BLaER1 treated with 17β-estradiol and CSF1 and Interleukin-3, amounts not matched to agents 10 nM and 100 nM (cell line): ENCODE data around the gene NR2F2.

Experiments used
- H3K27ac ChIP-seq, 11 experiments: shearing (Covaris generic); formaldehyde crosslinking; 2 replicates each; pipeline ENCODE4 v1.8.1; 2022
- H3K27me3 ChIP-seq, 11 experiments: shearing (Covaris generic); formaldehyde crosslinking; 2 replicates each; pipeline ENCODE4 v1.8.1; 2022
- H3K36me3 ChIP-seq, 11 experiments: shearing (Covaris generic); formaldehyde crosslinking; 2 replicates each; pipeline ENCODE4 v1.8.1; 2022
- H3K4me1 ChIP-seq, 10 experiments: shearing (Covaris generic); formaldehyde crosslinking; 2 replicates each; pipeline ENCODE4 v1.8.1; 2022
- H3K4me2 ChIP-seq, 11 experiments: shearing (Covaris generic); formaldehyde crosslinking; 2 replicates each; pipeline ENCODE4 v1.8.1; 2022
- H3K4me3 ChIP-seq, 10 experiments: shearing (Covaris generic); formaldehyde crosslinking; 2 replicates each; pipeline ENCODE4 v1.8.1; 2022
- H3K9ac ChIP-seq, 11 experiments: shearing (Covaris generic); formaldehyde crosslinking; 2 replicates each; pipeline ENCODE4 v1.8.1; 2022
- H3K9me3 ChIP-seq, 11 experiments: shearing (Covaris generic); formaldehyde crosslinking; replicated peaks in 1 of 11; 2 replicates each; pipeline ENCODE4 v1.8.1; 2022
- H4K20me1 ChIP-seq, 11 experiments: shearing (Covaris generic); formaldehyde crosslinking; 2 replicates each; pipeline ENCODE4 v1.8.1; 2022
- Cebpa-rat ChIP-seq, 11 experiments: shearing (Covaris generic); IDR thresholded peaks; 2 replicates each; pipeline ENCODE4 v1.8.1; 2022

The NR2F2 gene

GRCh38 chr15:96312641-96313335 is 17.7 kb upstream of the NR2F2 start:
- Histone ChIP-seq H3K4me3 (no peak overlapping the region), H3K9ac (no peak overlapping the region), H4K20me1 (peaks cover 0 to 6% (median 0%) of the 10 kb centered on the region in 11 experiments; a peak in 1 of 22 replicates), H3K36me3 (no peaks in the 10 kb centered on the region), H3K4me2 (no peak overlapping the region), H3K27ac (no peak overlapping the region), H3K27me3 (peaks cover 23 to 45% (median 26%) of the 10 kb centered on the region in 11 experiments), H3K9me3 (no peaks in the 10 kb centered on the region), H3K4me1 (no peaks in the 10 kb centered on the region)
- TF ChIP-seq Cebpa-rat (IDR thresholded peaks at IDR 0.05), result no peak

GRCh38 chr15:96314518-96314917 is 16.0 kb upstream of the NR2F2 start:
- no peak overlapping the region for H3K27ac ChIP-seq
- no peak overlapping the region for H3K9ac ChIP-seq
- TF ChIP-seq Cebpa-rat (IDR thresholded peaks at IDR 0.05), result no peak
- H3K4me3 ChIP-seq, result no peak overlapping the region
- H3K4me2 ChIP-seq, result no peak overlapping the region
- peaks cover 39 to 62% (median 43%) of the 10 kb centered on the region in 11 experiments for H3K27me3 ChIP-seq
- no peaks in the 10 kb centered on the region for H3K36me3 ChIP-seq
- H4K20me1 ChIP-seq, result peaks cover 0 to 10% (median 0%) of the 10 kb centered on the region in 11 experiments; a peak in 1 of 22 replicates
- H3K9me3 ChIP-seq, result no peaks in the 10 kb centered on the region
- no peaks in the 10 kb centered on the region for H3K4me1 ChIP-seq

- Histone ChIP-seq H3K4me3 (no peak overlapping the region), H3K27ac (no peak overlapping the region), H3K27me3 (peaks cover 43 to 67% (median 48%) of the 10 kb centered on the region in 11 experiments), H3K36me3 (no peaks in the 10 kb centered on the region), H3K4me2 (no peak overlapping the region), H3K4me1 (no peaks in the 10 kb centered on the region), H3K9ac (no peak overlapping the region), H4K20me1 (peaks cover 0 to 13% (median 0%) of the 10 kb centered on the region in 11 experiments; a peak in 1 of 22 replicates), H3K9me3 (no peaks in the 10 kb centered on the region)
- no peak for TF ChIP-seq Cebpa-rat (IDR thresholded peaks at IDR 0.05)
Measured at GRCh38 chr15:96314963-96315362, 15.5 kb upstream of the NR2F2 start.

- Histone ChIP-seq H3K4me3 (no peak overlapping the region), H3K4me2 (no peak overlapping the region), H3K27ac (no peak overlapping the region), H3K9ac (no peak overlapping the region), H3K27me3 (peaks cover 64 to 88% (median 69%) of the 10 kb centered on the region in 11 experiments), H4K20me1 (peaks cover 0 to 26% (median 9%) of the 10 kb centered on the region in 11 experiments; a peak in 10 of 22 replicates), H3K4me1 (no peaks in the 10 kb centered on the region), H3K36me3 (no peaks in the 10 kb centered on the region), H3K9me3 (peaks cover 7 to 15% (median 9%) of the 10 kb centered on the region in 11 experiments; a peak in 21 of 22 replicates)
- TF ChIP-seq Cebpa-rat (IDR thresholded peaks at IDR 0.05), result no peak
Measured at GRCh38 chr15:96316953-96317629, 13.4 kb upstream of the NR2F2 start.

- Histone ChIP-seq H3K4me3 (no peak overlapping the region), H3K27me3 (peaks cover 92 to 100% (median 99%) of the 10 kb centered on the region in 11 experiments)
- no peak for TF ChIP-seq Cebpa-rat (IDR thresholded peaks at IDR 0.05)
Measured at GRCh38 chr15:96320107-96320506, 10.4 kb upstream of the NR2F2 start.

GRCh38 chr15:96320703-96321638 is 9.5 kb upstream of the NR2F2 start:
- H3K9ac ChIP-seq, result no peak overlapping the region
- no peak overlapping the region for H3K27ac ChIP-seq
- H3K4me1 ChIP-seq, result no peaks in the 10 kb centered on the region
- H3K9me3 ChIP-seq, result peaks cover 21 to 29% (median 24%) of the 10 kb centered on the region in 11 experiments
- no peak overlapping the region for H3K4me2 ChIP-seq
- H3K4me3 ChIP-seq, result peak overlapping the region in 1 of 10 experiments; percentile 19; a peak in 1 of 20 replicates
- no peaks in the 10 kb centered on the region for H3K36me3 ChIP-seq
- H4K20me1 ChIP-seq, result peaks cover 0 to 63% (median 39%) of the 10 kb centered on the region in 11 experiments; a peak in 15 of 22 replicates
- no peak for TF ChIP-seq Cebpa-rat (IDR thresholded peaks at IDR 0.05)
- peaks cover 96 to 100% (median 99%) of the 10 kb centered on the region in 11 experiments for H3K27me3 ChIP-seq

More at GRCh38 chr15:96320107-96320506, 10.4 kb upstream of the NR2F2 start:
- H3K9me3 ChIP-seq, result peaks cover 21 to 29% (median 24%) of the 10 kb centered on the region in 11 experiments
- peaks cover 0 to 55% (median 33%) of the 10 kb centered on the region in 11 experiments; a peak in 13 of 22 replicates for H4K20me1 ChIP-seq
- H3K36me3 ChIP-seq, result no peaks in the 10 kb centered on the region
- H3K9ac ChIP-seq, result no peak overlapping the region
- no peak overlapping the region for H3K4me2 ChIP-seq
- H3K4me1 ChIP-seq, result no peaks in the 10 kb centered on the region
- no peak overlapping the region for H3K27ac ChIP-seq

GRCh38 chr15:96321639-96322535 is 8.6 kb upstream of the NR2F2 start:
- H3K36me3 ChIP-seq, result no peaks in the 10 kb centered on the region
- peaks cover 98 to 100% (median 100%) of the 10 kb centered on the region in 11 experiments for H3K27me3 ChIP-seq
- H3K27ac ChIP-seq, result no peak overlapping the region
- no peak overlapping the region for H3K4me2 ChIP-seq
- H4K20me1 ChIP-seq, result peaks cover 0 to 71% (median 48%) of the 10 kb centered on the region in 11 experiments; a peak in 16 of 22 replicates
- H3K4me1 ChIP-seq, result peaks cover 0 to 6% (median 0%) of the 10 kb centered on the region in 10 experiments; a peak in 1 of 20 replicates
- H3K9ac ChIP-seq, result no peak overlapping the region
- H3K9me3 ChIP-seq, result peaks cover 21 to 29% (median 24%) of the 10 kb centered on the region in 11 experiments
- H3K4me3 ChIP-seq, result peak overlapping the region in 1 of 10 experiments; percentile 19; a peak in 1 of 20 replicates
- TF ChIP-seq Cebpa-rat (IDR thresholded peaks at IDR 0.05), result no peak
